ENCODE results near the gene ZNF83.
"Not testable (repeated sequence)": the region's sequence is repeated elsewhere in the genome, so short reads cannot be mapped to it uniquely, and the experiment has no call there.

ZNF83 gene

GRCh38 chr19:52637718-52638585 is at the start of gene ZNF83:
ZNF83 (minus strand) TSS chr19:52638355.
- DNase-seq: peak; percentile 25

GRCh38 chr19:52687684-52688083 is 49.5 kb upstream of the ZNF83 start:
- DNase-seq: no peak

DNA sequence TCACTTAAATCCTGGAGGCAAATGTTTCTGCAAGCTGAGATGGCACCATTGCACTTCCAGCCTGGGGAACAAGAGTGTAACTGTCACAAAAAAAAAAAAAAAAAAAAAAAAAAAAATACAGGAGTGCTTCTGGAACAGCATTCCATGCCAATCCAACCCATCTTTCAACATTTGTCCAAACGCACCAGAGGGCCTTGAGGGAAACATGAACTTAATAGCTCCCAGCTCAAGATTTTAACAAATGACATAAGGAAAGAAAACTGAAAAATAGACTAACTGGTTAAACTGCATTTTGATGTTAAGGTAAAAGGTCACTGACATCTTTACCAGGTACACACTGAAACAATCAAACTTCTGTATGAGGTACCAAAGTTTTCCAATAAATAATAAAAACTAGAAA is 47.7 kb upstream of the ZNF83 start:
- DNase-seq: no peak

DNA sequence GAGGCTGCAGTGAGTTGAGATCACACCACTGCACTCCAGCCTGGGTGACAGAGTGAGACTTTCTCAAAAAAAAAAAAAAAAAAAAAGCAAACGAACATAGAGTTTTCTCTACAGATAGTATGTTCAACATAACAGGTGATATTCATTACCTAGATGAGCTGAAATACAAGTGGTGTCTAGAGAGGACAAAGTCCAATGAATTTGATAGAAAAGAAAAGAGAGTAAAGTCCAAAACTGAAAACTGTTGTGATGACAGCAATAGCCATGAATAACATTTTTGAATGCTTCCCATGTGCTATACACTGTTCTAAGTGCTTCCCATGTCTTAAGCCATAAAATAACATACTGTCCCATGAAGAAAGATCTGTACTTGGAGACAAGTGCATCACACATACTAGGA is 43.1 kb upstream of the ZNF83 start:
- not testable (repeated sequence) for DNase-seq

DNA sequence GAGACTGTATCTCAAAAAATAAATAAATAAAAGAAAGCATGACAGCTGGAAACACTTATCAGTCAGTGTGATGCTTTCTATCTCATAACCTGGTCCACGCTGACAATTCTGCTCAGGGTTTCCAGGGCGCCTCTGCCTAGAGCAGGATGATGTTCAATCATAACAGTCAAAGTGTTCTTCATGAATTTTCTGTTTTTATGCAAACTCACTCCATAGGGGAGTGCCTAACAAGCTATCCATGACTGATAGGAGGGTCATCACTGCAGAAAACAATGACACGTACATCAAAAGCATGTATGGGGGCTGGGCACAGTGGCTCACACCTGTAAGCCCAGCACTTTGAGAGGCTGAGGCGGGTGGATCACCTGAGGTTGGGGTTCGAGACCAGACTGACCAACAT is 41.4 kb upstream of the ZNF83 start:
- DNase-seq: no peak

DNA sequence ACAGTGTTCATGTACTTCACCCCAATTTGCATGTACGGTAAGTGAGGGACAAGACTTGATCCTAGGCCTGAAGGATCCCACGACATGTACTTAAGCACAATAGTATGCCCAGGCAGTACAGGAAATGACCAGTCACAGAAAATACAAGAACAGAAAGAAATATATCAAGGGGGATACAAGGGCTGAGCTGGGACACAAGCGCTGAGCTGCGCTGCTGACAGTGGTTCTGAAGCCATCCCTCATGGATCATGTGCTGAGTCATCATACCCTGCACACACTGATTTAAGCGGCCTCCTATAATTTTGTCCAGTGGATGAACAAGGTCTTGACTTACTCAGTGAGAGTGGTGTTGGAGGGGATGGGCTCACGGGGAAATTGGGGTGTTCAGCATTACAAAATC is 37.1 kb upstream of the ZNF83 start:
- DNase-seq: not testable (repeated sequence)

- DNase-seq: no peak
Measured at GRCh38 chr19:52673014-52673413, 34.9 kb upstream of the ZNF83 start.

DNA sequence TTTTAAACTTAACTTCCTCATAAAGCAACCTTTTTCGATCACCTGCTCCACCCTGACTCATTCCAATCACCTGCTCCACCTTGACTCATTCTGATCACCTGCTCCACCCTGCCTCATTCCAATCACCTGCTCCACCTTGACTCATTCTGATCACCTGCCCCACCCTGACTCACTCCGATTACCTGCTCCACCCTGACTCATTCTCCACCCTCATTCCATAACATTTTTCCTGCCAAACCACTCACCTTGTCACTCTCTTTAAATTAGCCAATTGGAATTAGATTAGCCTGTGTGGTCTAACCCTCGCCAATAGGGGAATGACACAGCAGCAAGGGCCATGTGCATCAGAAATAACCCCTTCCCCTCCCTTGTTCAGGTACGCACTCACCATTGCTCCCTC is 31.9 kb upstream of the ZNF83 start:
- no peak for DNase-seq

DNA sequence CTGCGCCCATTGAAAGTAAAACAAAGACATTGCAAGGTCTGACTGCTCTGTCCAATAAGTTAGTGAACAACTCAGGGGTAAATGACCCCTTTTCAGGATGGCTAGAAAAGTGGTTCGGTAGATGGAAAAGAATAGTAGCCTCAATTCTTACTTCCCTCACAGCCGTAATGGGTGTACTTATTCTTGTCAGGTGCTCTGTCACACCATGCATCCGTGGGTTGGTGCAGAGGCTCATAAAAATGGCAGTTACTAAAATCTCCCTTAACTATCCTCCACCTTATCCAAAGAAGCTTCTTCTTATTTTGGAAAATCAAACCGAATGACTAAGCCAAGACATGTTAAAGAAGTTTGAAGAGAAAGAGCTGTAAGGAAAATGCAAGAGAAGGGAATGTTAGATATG is 31.4 kb upstream of the ZNF83 start:
- no peak for DNase-seq

DNA sequence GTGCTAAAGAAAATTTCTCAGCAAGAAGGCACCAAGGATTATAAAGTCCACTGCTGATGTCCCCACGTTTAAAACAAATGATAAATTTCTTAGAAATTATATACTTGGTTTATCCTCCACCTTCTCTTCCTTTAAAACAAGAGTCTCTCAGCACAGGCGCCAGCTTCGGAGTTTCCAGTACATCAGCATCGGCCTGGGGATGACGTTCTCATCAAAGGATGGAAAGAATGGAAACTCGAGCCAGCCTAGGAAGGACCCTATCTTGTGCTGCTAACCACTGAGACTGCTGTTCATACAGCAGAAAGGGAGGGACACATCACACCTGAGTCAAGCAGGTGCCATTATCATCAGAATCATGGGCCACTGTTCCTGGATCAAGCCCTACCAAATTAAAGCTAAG is 29.8 kb upstream of the ZNF83 start:
- no peak for DNase-seq

GRCh38 chr19:52666506-52666905 is 28.4 kb upstream of the ZNF83 start:
- DNase-seq: no peak

DNA sequence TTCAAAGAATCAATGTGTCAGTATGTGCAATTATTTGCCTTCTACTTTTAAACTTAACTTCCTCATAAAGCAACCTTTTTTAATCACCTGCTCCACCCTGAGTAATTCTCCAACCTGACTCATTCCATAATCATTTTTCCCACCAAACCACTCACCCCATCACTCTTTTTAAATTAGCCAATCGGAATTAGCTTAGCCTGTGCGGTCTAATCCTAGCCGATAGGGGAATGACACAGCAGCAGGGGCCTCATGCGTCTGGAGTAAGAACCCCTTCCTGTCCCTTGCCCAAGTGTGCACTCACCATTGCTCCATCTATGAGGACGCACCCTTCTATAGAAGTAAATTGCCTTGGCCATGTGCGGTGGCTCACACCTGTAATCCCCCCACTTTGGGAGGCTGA is 27.4 kb upstream of the ZNF83 start:
- no peak for DNase-seq

DNA sequence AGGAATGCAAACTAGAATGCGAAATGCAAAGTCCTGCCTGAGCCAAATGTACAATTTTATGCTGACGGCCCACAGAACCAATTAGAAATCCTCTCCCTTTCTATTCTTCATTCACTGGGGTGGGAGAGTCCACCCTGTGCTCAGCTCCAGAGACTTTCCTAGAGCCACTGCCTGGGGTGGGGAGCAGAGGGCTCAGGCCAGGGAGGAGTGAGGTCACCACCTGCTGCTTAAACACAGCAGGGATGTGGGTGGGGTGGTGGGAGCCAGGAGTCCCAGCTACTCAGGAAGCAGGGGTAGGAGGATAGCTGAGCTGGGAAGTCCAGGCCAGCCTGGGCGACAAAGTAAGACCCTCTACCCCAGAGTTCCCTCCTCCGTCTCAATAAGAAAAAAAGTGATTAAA is 26.9 kb upstream of the ZNF83 start:
- DNase-seq: no peak

DNA sequence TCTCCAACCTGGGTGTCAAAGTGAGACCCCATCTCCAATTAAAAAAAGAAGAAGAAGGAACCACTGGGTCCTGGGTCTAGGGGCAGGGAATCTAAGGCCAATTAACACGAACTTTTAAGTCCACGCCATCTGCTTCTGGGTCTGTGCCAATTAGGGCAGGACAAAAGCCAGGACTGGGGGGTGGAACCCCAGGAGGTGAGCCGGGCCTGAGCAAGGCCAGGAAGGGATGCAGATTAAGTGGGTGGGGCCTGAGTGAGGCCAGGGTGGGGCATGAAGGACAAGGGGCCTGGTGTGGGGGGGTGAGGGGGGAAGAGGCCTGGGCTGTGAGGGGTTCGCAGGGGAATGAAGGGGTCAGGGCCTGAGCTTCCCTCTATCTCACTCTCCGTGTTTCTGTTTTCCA is 26.3 kb upstream of the ZNF83 start:
- no peak for DNase-seq

GRCh38 chr19:52662631-52663030 is 24.5 kb upstream of the ZNF83 start:
- no peak for DNase-seq

DNA sequence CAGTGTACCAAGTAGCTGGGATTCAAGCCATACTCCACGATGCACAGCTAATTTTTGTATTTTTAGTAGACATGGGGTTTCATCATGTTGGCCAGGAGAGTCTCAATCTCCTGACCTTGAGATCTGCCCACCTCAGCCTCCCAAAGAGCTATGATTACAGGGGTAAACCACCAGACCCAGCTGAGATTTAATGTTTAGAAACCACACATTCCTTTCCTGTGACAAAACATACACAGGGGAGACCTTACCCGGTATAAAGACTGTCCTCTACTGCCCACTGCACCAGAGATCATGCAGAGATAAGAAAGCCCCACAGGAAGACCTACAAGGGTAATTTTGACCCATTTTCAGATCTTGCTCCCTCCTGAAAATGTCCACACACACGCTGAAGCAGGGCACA is 22.8 kb upstream of the ZNF83 start:
- no peak for DNase-seq

DNA sequence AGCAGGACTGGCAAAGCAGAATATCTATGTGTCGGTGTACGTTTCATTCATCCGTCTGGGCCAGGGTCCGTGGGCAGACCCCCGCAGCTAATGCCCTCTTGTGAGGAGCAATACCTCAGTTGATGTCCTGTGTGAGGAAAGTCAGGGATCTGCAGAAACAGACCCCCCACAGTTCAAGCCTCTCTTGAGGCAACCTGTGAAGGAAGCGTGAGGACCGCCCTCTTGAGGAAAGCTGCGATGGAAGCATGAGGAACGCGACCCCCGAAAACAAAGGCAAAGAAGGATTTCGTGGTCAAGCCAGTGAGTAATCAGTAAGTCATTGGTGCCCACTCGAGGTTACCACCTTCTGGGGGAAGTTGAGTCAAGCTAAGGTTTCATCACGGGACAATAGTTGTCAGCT is 20.9 kb upstream of the ZNF83 start:
- no peak for DNase-seq

GRCh38 chr19:52658595-52658994 is 20.4 kb upstream of the ZNF83 start:
- DNase-seq: peak; percentile 62

DNA sequence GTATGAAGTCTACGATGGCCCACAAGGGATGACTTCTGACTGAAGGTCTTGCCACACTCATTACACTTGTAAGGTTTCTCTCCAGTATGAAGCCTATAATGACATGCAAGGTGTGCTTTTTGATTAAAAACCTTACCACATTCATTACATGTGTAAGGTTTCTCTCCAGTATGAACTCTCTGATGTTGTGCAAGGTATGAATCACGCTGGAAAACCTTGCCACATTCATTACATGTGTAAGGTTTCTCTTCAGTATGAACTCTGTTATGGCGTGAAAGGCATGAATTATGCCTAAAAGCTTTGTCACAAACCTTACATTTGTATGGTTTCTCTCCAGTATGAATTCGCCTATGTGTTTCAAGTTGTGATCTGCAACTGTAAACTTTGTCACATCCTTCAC is 15.0 kb upstream of the ZNF83 start:
- no peak for DNase-seq

- no peak for DNase-seq
Measured at GRCh38 chr19:52651956-52652355, 13.8 kb upstream of the ZNF83 start.

GRCh38 chr19:52648336-52649016 is 10.3 kb upstream of the ZNF83 start:
- no peak for DNase-seq

DNA sequence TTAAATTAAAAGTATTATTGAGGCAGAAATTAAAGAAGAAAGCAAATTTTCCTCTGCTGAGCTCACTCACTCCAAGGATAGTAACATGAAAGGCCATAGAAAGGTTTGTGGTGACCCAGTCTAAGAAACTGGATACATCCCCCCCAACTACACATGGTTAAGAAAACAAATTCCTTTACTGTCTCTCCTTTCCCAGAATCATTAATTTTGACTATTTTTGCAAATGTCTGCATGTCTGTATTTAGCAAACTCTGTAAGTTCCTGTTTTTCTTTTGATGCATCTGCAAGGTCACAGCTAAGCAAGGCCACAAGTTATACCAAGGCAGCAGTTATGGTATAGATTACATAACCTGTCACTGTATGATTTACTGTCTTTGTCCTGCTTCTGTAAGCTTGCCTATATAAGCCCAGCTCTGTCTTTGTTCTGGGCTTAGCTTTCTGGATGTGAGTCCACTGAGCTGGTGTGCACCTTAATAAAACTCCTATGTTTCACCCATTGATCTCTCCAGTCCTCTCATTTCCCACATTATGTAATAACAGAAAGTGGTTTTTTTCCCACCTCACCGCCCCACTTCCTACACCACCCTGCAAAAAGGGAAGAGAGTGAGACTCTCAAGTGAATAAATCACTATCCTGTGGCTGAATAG is 8.5 kb upstream of the ZNF83 start:
- no peak for DNase-seq

GRCh38 chr19:52640916-52641315 is 2.8 kb upstream of the ZNF83 start:
- DNase-seq: no peak

GRCh38 chr19:52639996-52640395 is 1.8 kb upstream of the ZNF83 start:
- no peak for DNase-seq

All from NCI-H1417 treated with DMSO at 0.1 percent for 48 hours (cell line).